Fibroblast of lung (primary cell): ENCODE results near the gene TAF3. TPM values are rescaled to one million over a fixed set of nuclear protein-coding genes. Genes with fewer than 3 reads are reported as not detected.
"Not testable (repeated sequence)": the region's sequence is repeated elsewhere in the genome, so short reads cannot be mapped to it uniquely, and the experiment has no call there.

Experiments used
- DNase-seq, 2 donors: peaks; one replicate each; pipeline versions ENCODE4 v3.0.0 to v3.0.0-alpha.2; 2010; ENCODE audit warnings: low read depth in 2 of 2
- H2AFZ ChIP-seq: 2 replicates; pipeline ENCODE4 v1.5.1; 2012; ENCODE audit warnings: low read length, control low read depth, inconsistent platforms
- H3K27ac ChIP-seq: 2 replicates; pipeline ENCODE4 v1.5.1; 2011; ENCODE audit warnings: low read length, control low read depth; ENCODE audit not compliant: insufficient read depth
- H3K27me3 ChIP-seq: 2 replicates; pipeline ENCODE4 v1.5.1; 2011; ENCODE audit warnings: mild to moderate bottlenecking, low read length; ENCODE audit not compliant: control insufficient read depth, insufficient read depth
- H3K36me3 ChIP-seq: 2 replicates; pipeline ENCODE4 v1.5.1; 2011; ENCODE audit warnings: low read length; ENCODE audit not compliant: control insufficient read depth, insufficient read depth
- H3K4me1 ChIP-seq: 2 replicates; pipeline ENCODE4 v1.5.1; 2011; ENCODE audit warnings: low read length; ENCODE audit not compliant: control insufficient read depth, insufficient read depth; ENCODE audit errors: extremely low read depth
- H3K4me2 ChIP-seq: 2 replicates; pipeline ENCODE4 v1.5.1; 2011; ENCODE audit warnings: low read length, control low read depth; ENCODE audit not compliant: insufficient read depth; ENCODE audit errors: extremely low read depth
- H3K4me3 ChIP-seq, 4 experiments: fragments of 200-600 bp in 1 of 4; sonication (generic) in 1 of 4; replicated peaks in 1 of 4; 2 replicates each; pipeline ENCODE4 v1.5.1; 2011 to 2016; ENCODE audit warnings: low read length in 4 of 4, low read depth in 3 of 4, mild to moderate bottlenecking in 3 of 4, control low read depth in 2 of 4, inconsistent platforms in 1 of 4, mixed read lengths in 1 of 4; ENCODE audit not compliant: insufficient read depth in 1 of 4; ENCODE audit errors: control extremely low read depth in 1 of 4
- H3K79me2 ChIP-seq: 2 replicates; pipeline ENCODE4 v1.5.1; 2012; ENCODE audit warnings: mild to moderate bottlenecking, low read length, inconsistent platforms; ENCODE audit not compliant: control insufficient read depth, insufficient read depth
- H3K9ac ChIP-seq: 2 replicates; pipeline ENCODE4 v1.5.1; 2011; ENCODE audit warnings: mild to moderate bottlenecking, low read length, control low read depth; ENCODE audit not compliant: insufficient read depth
- H3K9me3 ChIP-seq: 2 replicates; pipeline ENCODE4 v1.5.1; 2012; ENCODE audit warnings: low read depth, low read length; ENCODE audit not compliant: control insufficient read depth, insufficient read depth
- H4K20me1 ChIP-seq: 2 replicates; pipeline ENCODE4 v1.5.1; 2011; ENCODE audit warnings: low read length; ENCODE audit not compliant: control insufficient read depth, insufficient read depth; ENCODE audit errors: extremely low read depth
- CTCF ChIP-seq, 2 donors: IDR thresholded peaks in 1 of 2; conservative IDR thresholded peaks in 1 of 2; 1 replicate in 1 of 2; 2 replicates in 1 of 2; pipeline ENCODE4 v1.5.1; 2011 to 2012; ENCODE audit warnings: low read length in 2 of 2, control low read depth in 1 of 2, inconsistent platforms in 1 of 2, low read depth in 1 of 2, mild to moderate bottlenecking in 1 of 2
- EZH2 ChIP-seq: IDR thresholded peaks from 2 replicates; pipeline ENCODE4 v1.5.1; 2012; ENCODE audit warnings: low read length, control low read depth, mild to moderate bottlenecking; ENCODE audit errors: missing control alignments
- polyA minus RNA-seq: library from RNA; depleted of rRNA, polyadenylated mRNA; stranded (reverse); fragments of >200 nt; gene quantifications from 2 replicates; pipeline ENCODE4 v1.2.3, GENCODE V29; 2011; ENCODE audit warnings: low replicate concordance
- polyA plus RNA-seq, 2 donors: library from polyadenylated mRNA; depleted of rRNA in 1 of 2; stranded (reverse) in 1 of 2; unstranded in 1 of 2; fragments of >200 nt; gene quantifications; 2 replicates each; pipeline ENCODE4 v1.2.1, GENCODE V29; 2011 to 2012; ENCODE audit warnings: missing spikeins in 1 of 2
- total RNA-seq: library from RNA; depleted of rRNA; stranded (reverse); fragments of >200 nt; gene quantifications from 2 replicates; pipeline ENCODE4 v1.2.1, GENCODE V29; 2014

TAF3 gene
- total RNA-seq (1.5 and 2.1 TPM in 2 replicates), polyA plus RNA-seq (4.0 and 5.0 TPM in 2 replicates), polyA minus RNA-seq (0.51 and 2.4 TPM in 2 replicates)
- 5.2 and 5.8 TPM in 2 replicates for polyA plus RNA-seq (2012)

GRCh38 chr10:7818295-7819120 lies at the start of gene TAF3:
Gene TAF3, plus strand, starts transcription at chr10:7818505. Its CDS starts 205 bp downstream, at chr10:7818710.
- peak; percentile 79 to 84 for DNase-seq

GRCh38 chr10:7773845-7774801 lies 44.2 kb upstream of the TAF3 start:
- no peaks in the 10 kb centered on the region for H3K9me3 ChIP-seq
- no peaks in the 10 kb centered on the region for H3K79me2 ChIP-seq
- H3K4me2 ChIP-seq, result no peak overlapping the region
- no peak for TF ChIP-seq EZH2
- no peak for TF ChIP-seq CTCF (conservative IDR thresholded peaks at IDR 0.05 in 1 of 2, IDR thresholded peaks at IDR 0.05 in 1 of 2; ENCODE audit: low read depth in 1 of 2, low read length in 2 of 2)
- H3K4me1 ChIP-seq, result no peaks in the 10 kb centered on the region
- H3K27me3 ChIP-seq, result no peaks in the 10 kb centered on the region
- peaks cover 7% of the 10 kb centered on the region for H3K36me3 ChIP-seq
- H3K27ac ChIP-seq, result no peak overlapping the region
- no peaks in the 10 kb centered on the region for H4K20me1 ChIP-seq
- no peak overlapping the region for H3K9ac ChIP-seq
- no peak overlapping the region for H2AFZ ChIP-seq
- DNase-seq, result no peak
- H3K4me3 ChIP-seq, result no peak overlapping the region

More at GRCh38 chr10:7818295-7819120, at the start of gene TAF3:
- Histone ChIP-seq H3K79me2 (peaks cover 22% of the 10 kb centered on the region), H3K4me3 (peak within 1 kb of the TSS; percentile 57 to 98 (median 85)), H2AFZ (peak within 1 kb of the TSS; percentile 100), H3K4me2 (peak within 1 kb of the TSS; percentile 99), H3K27ac (peak within 1 kb of the TSS; percentile 62), H3K4me1 (peaks cover 3% of the 10 kb centered on the region), H3K9ac (peak within 1 kb of the TSS; percentile 79), H3K27me3 (peaks cover 8% of the 10 kb centered on the region), H3K9me3 (no peaks in the 10 kb centered on the region), H3K36me3 (no peaks in the 10 kb centered on the region), H4K20me1 (no peaks in the 10 kb centered on the region)
- TF ChIP-seq EZH2 (no peak), CTCF (conservative IDR thresholded peaks at IDR 0.05 in 1 of 2, IDR thresholded peaks at IDR 0.05 in 1 of 2; ENCODE audit: low read depth in 1 of 2, low read length in 2 of 2) (no peak)

DNA sequence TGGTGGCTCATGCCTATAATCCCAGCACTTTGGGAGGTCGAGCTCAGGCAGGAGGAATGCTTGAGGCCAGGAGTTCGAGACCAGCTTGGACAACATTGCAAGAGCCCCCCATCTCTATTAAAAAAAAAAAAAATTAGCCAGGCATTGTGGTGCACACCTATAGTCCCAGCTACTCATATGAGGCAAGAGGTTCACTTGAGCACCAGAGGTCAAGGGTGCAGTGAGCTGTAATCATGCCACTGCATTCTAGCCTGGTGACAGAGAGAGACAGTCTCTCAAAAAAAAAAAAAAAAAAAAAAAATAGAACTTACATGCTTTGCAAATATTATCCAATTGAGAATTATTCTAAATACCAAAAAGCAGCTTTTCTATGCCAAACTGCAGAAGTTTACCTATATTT lies 41.5 kb upstream of the TAF3 start:
- no peak overlapping the region for H3K4me3 ChIP-seq
- peaks cover 11% of the 10 kb centered on the region for H3K36me3 ChIP-seq
- TF ChIP-seq EZH2 (no peak), CTCF (conservative IDR thresholded peaks at IDR 0.05 in 1 of 2, IDR thresholded peaks at IDR 0.05 in 1 of 2; ENCODE audit: low read depth in 1 of 2, low read length in 2 of 2) (no peak)

GRCh38 chr10:7782194-7782593 lies 36.1 kb upstream of the TAF3 start:
- not testable (repeated sequence) for DNase-seq, H3K4me1 ChIP-seq, H3K27me3 ChIP-seq, H3K9ac ChIP-seq, H3K36me3 ChIP-seq, H3K9me3 ChIP-seq, H4K20me1 ChIP-seq, H3K27ac ChIP-seq, H2AFZ ChIP-seq, H3K4me3 ChIP-seq, H3K4me2 ChIP-seq
- peaks cover 47% of the 10 kb centered on the region for H3K79me2 ChIP-seq

More for the DNA sequence above, 41.5 kb upstream of the TAF3 start:
- H3K79me2 ChIP-seq, result peaks cover 6% of the 10 kb centered on the region
- H2AFZ ChIP-seq, result no peak overlapping the region
- H3K27me3 ChIP-seq, result no peaks in the 10 kb centered on the region
- H3K4me1 ChIP-seq, result no peaks in the 10 kb centered on the region
- no peak for DNase-seq
- H3K27ac ChIP-seq, result no peak overlapping the region
- H3K4me2 ChIP-seq, result no peak overlapping the region
- H4K20me1 ChIP-seq, result no peaks in the 10 kb centered on the region
- H3K9me3 ChIP-seq, result no peaks in the 10 kb centered on the region
- no peak overlapping the region for H3K9ac ChIP-seq
